PC-9 (cell line): Measurements from ENCODE around the gene CFAP91. TPM values are rescaled to one million over a fixed set of nuclear protein-coding genes. Genes with fewer than 3 reads are reported as not detected.

Experiments used
- BruUV-seq: library from RNA; stranded (reverse); fragments of 400-500 nt; replicated peaks from 2 replicates; lab custom pipeline; 2021; lab: Mats Ljungman, UMichigan
- CTCF ChIA-PET: fragments of 300-600 bp; sonication (Branson Sonifier 250); formaldehyde crosslinking; loops from one replicate; lab custom pipeline; 2022; ENCODE audit warnings: antibody characterized with exemption; lab: Charles Lee
- POLR2A ChIA-PET: fragments of 300-600 bp; sonication (Branson Sonifier 250); formaldehyde crosslinking; loops from one replicate; lab custom pipeline; 2022; ENCODE audit warnings: antibody characterized with exemption; ENCODE audit not compliant: unreplicated experiment; lab: Charles Lee
- DNase-seq, 2 experiments: peaks; one replicate each; pipeline versions ENCODE4 v3.0.0 to v3.0.0-alpha.2; 2015 to 2022; ENCODE audit warnings: mixed read lengths in 1 of 2
- H2AFZ ChIP-seq: fragments of 200-600 bp; sonication (generic); 2 replicates; pipeline ENCODE4 v1.8.1; 2017; ENCODE audit warnings: antibody characterized with exemption
- H3F3A ChIP-seq: fragments of 200-600 bp; sonication (generic); 2 replicates; pipeline ENCODE4 v1.8.1; 2017; ENCODE audit warnings: antibody characterized with exemption, mild to moderate bottlenecking, low read depth; ENCODE audit not compliant: insufficient read depth
- H3K27ac ChIP-seq: fragments of 200-600 bp; sonication (generic); 2 replicates; pipeline ENCODE4 v1.6.1; 2016; ENCODE audit warnings: mixed run types
- H3K27me3 ChIP-seq: fragments of 200-600 bp; sonication (generic); 2 replicates; pipeline ENCODE4 v1.6.1; 2016; ENCODE audit warnings: low read depth, mixed run types; ENCODE audit not compliant: insufficient read depth
- H3K36me3 ChIP-seq: fragments of 200-600 bp; sonication (generic); 2 replicates; pipeline ENCODE4 v1.6.1; 2016; ENCODE audit warnings: low read depth, mixed run types
- H3K4me1 ChIP-seq: fragments of 200-600 bp; sonication (generic); replicated peaks from 2 replicates; pipeline ENCODE4 v1.6.1; 2016; ENCODE audit warnings: mixed run types; ENCODE audit not compliant: insufficient read depth
- H3K4me2 ChIP-seq: fragments of 200-600 bp; sonication (generic); 2 replicates; pipeline ENCODE4 v1.6.1; 2017; ENCODE audit warnings: mixed run types
- H3K4me3 ChIP-seq: fragments of 200-600 bp; sonication (generic); 2 replicates; pipeline ENCODE4 v1.6.1; 2016; ENCODE audit warnings: mixed run types
- H3K79me2 ChIP-seq: fragments of 200-600 bp; sonication (generic); 2 replicates; pipeline ENCODE4 v1.6.1; 2017; ENCODE audit warnings: low read depth, mixed run types
- H3K9me2 ChIP-seq: fragments of 200-600 bp; sonication (generic); 2 replicates; pipeline ENCODE4 v1.8.1; 2017; ENCODE audit warnings: mild to moderate bottlenecking; ENCODE audit not compliant: insufficient read depth
- H3K9me3 ChIP-seq: fragments of 200-600 bp; sonication (generic); 2 replicates; pipeline ENCODE4 v1.8.1; 2016; ENCODE audit warnings: low read depth; ENCODE audit not compliant: insufficient read depth
- H4K20me1 ChIP-seq: fragments of 200-600 bp; sonication (generic); 2 replicates; pipeline ENCODE4 v1.8.1; 2017; ENCODE audit not compliant: insufficient read depth
- EZH2 ChIP-seq: fragments of 200-600 bp; sonication (generic); IDR thresholded peaks from 2 replicates; pipeline ENCODE4 v1.8.0; 2017; ENCODE audit warnings: antibody characterized with exemption, low read depth
- intact Hi-C: fragments of 100-400 bp; cut with micrococcal nuclease; formaldehyde crosslinking; loops from one replicate; pipeline ENCODE4 v1.10.0; 2022; ENCODE audit not compliant: unreplicated experiment
- total RNA-seq: library from RNA; stranded (reverse); gene quantifications from 2 replicates; pipeline ENCODE4 v1.2.3, GENCODE V29; 2021
- TF ChIP-seq, protein P1 (sequence below): fragments of 200-600 bp; sonication (generic); conservative IDR thresholded peaks from 2 replicates; pipeline ENCODE4 v1.6.1; 2017; ENCODE audit warnings: mixed run types, antibody characterized with exemption, mild to moderate bottlenecking, moderate library complexity

CFAP91 gene
- total RNA-seq, 1 experiment from 2014 or later, result 1.2 TPM

DNA sequence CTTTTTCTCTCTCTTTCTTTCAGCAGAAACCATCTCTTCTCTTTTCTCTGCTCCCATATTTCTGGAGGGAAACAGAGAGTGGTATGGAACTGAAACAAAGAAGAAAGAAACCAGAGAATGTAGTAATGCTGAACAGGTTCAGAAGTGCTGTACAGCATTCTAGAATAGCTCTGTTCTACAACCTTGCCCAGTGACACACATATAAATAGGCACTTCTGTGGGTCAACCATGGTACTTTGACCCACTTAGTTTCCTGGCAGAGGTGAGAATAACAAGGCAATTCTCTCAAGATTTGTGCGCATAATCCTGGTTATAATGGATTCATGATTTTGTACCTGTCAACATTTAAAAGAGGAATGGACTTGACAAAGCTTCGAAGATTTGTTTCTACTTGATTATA lies 12.3 kb downstream of the CFAP91 start:
- DNase-seq, result no peak
- Histone ChIP-seq H3K27me3 (no peaks in the 10 kb centered on the region), H3K27ac (no peak overlapping the region), H4K20me1 (no peaks in the 10 kb centered on the region), H2AFZ (no peak overlapping the region), H3K9me3 (no peaks in the 10 kb centered on the region; the same call in 1 of the 2 replicates), H3K79me2 (no peaks in the 10 kb centered on the region), H3K4me3 (no peak overlapping the region), H3F3A (no peaks in the 10 kb centered on the region), H3K4me1 (no peaks in the 10 kb centered on the region), H3K4me2 (no peak overlapping the region), H3K36me3 (no peaks in the 10 kb centered on the region), H3K9me2 (no peaks in the 10 kb centered on the region)
- ChIA-PET CTCF (no interaction called here), POLR2A (no interaction called here)
- no TSS peak for BruUV-seq
- no peak for TF ChIP-seq EZH2
- TF ChIP-seq, protein P1, sequence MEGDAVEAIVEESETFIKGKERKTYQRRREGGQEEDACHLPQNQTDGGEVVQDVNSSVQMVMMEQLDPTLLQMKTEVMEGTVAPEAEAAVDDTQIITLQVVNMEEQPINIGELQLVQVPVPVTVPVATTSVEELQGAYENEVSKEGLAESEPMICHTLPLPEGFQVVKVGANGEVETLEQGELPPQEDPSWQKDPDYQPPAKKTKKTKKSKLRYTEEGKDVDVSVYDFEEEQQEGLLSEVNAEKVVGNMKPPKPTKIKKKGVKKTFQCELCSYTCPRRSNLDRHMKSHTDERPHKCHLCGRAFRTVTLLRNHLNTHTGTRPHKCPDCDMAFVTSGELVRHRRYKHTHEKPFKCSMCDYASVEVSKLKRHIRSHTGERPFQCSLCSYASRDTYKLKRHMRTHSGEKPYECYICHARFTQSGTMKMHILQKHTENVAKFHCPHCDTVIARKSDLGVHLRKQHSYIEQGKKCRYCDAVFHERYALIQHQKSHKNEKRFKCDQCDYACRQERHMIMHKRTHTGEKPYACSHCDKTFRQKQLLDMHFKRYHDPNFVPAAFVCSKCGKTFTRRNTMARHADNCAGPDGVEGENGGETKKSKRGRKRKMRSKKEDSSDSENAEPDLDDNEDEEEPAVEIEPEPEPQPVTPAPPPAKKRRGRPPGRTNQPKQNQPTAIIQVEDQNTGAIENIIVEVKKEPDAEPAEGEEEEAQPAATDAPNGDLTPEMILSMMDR, result no peak
- intact Hi-C loops, result no loop called here

DNA sequence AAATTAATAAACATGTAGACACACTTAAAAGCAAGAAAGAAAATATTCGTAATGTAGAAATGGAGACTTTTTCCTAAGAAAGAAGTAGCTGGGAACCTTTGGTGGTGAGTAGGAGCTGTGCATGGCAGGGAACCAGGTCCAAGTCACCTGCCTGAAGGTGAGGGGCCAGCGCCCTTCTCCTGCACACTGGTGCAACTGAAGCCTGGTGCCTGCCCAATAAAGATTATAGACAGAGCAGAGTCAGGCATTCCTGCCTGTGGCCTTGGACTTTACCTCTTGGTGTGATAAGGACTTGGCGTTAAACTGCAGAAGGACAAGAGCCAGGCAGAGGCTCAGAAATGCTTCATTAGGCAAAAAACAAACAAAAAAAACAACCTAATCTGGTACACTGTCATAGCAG lies 14.2 kb downstream of the CFAP91 start:
- no peaks in the 10 kb centered on the region for H3K27me3 ChIP-seq
- POLR2A ChIA-PET, result interaction anchor here (0.7 kb wide), 1 partner anchor 1031 kb away, joined by 3 read pairs; no protein-coding TSS in a partner anchor

DNA sequence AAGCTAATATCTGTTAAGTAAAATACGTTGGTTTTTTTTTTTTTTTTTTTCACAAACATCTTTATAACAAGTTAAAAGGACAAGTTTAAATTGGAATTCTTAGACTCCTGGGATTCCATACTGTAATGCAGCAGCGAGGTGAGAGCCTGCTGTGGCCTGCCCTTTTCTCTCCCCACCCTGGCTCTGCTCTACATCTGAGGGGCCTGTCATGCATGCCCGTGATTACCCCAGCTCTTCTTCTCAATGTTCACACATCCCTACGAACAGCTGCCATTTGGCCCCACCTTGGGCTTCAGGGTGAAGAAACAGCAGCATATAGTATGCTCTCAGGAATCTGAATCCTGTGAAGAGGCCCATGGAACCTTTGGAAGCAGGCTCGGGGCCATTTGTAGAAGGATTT lies 14.7 kb downstream of the CFAP91 start:
- POLR2A ChIA-PET, result no interaction called here
- H3F3A ChIP-seq, result no peaks in the 10 kb centered on the region

More for the DNA sequence above, 14.2 kb downstream of the CFAP91 start:
- H4K20me1 ChIP-seq, result no peaks in the 10 kb centered on the region
- intact Hi-C loops, result no loop called here
- H2AFZ ChIP-seq, result no peak overlapping the region
- no peaks in the 10 kb centered on the region for H3K79me2 ChIP-seq
- no peaks in the 10 kb centered on the region for H3K9me2 ChIP-seq
- H3F3A ChIP-seq, result no peaks in the 10 kb centered on the region
- CTCF ChIA-PET, result interaction anchor here (0.6 kb wide), 1 partner anchor 23 kb away, joined by 3 read pairs; no protein-coding TSS in a partner anchor
- no TSS peak for BruUV-seq
- H3K4me1 ChIP-seq, result no peaks in the 10 kb centered on the region
- H3K4me2 ChIP-seq, result no peak overlapping the region
- H3K27ac ChIP-seq, result no peak overlapping the region
- no peaks in the 10 kb centered on the region; the same call in 1 of the 2 replicates for H3K9me3 ChIP-seq
- no peaks in the 10 kb centered on the region for H3K36me3 ChIP-seq
- no peak for DNase-seq
- no peak overlapping the region for H3K4me3 ChIP-seq
- no peak for TF ChIP-seq EZH2

More for the DNA sequence above, 14.7 kb downstream of the CFAP91 start:
- Histone ChIP-seq H4K20me1 (no peaks in the 10 kb centered on the region), H3K4me1 (no peaks in the 10 kb centered on the region), H3K4me2 (no peak overlapping the region), H3K36me3 (no peaks in the 10 kb centered on the region), H3K27me3 (no peaks in the 10 kb centered on the region), H3K4me3 (no peak overlapping the region), H2AFZ (no peak overlapping the region; the same call in 1 of the 2 replicates), H3K9me3 (no peaks in the 10 kb centered on the region; the same call in 1 of the 2 replicates), H3K27ac (no peak overlapping the region), H3K9me2 (no peaks in the 10 kb centered on the region), H3K79me2 (no peaks in the 10 kb centered on the region)
- CTCF ChIA-PET, result interaction anchor here (0.6 kb wide), 1 partner anchor 22 kb away, joined by 3 read pairs; no protein-coding TSS in a partner anchor
- no TSS peak for BruUV-seq
- no peak for TF ChIP-seq EZH2
- TF ChIP-seq, protein P1, result no peak
- intact Hi-C loops, result no loop called here
- DNase-seq, result no peak
